Neuron (in vitro differentiated cells): Measurements from ENCODE around the gene CMBL.
"Not testable (repeated sequence)": the region's sequence is repeated elsewhere in the genome, so short reads cannot be mapped to it uniquely, and the experiment has no call there.

Source experiments
- H2AFZ ChIP-seq: one replicate; pipeline ENCODE4 v1.6.1; 2013; ENCODE audit warnings: low read depth, mild to moderate bottlenecking, inconsistent platforms, low read length, moderate library complexity
- H3K27me3 ChIP-seq: one replicate; pipeline ENCODE4 v1.6.1; 2013; ENCODE audit warnings: low read length; ENCODE audit not compliant: insufficient read depth
- H3K36me3 ChIP-seq: one replicate; pipeline ENCODE4 v1.6.1; 2013; ENCODE audit warnings: low read length; ENCODE audit not compliant: insufficient read depth
- H3K4me1 ChIP-seq: one replicate; pipeline ENCODE4 v1.6.1; 2013; ENCODE audit warnings: low read length; ENCODE audit not compliant: insufficient read depth
- H3K4me3 ChIP-seq: 2 replicates; pipeline ENCODE4 v1.5.1; 2013; ENCODE audit warnings: mild to moderate bottlenecking, low read length, moderate library complexity
- H3K9me3 ChIP-seq: one replicate; pipeline ENCODE4 v1.6.1; 2013; ENCODE audit warnings: low read length

The CMBL gene

GRCh38 chr5:10307206-10308148 lies at the start of gene CMBL:
Gene CMBL, minus strand, starts transcription at chr5:10307902. Its CDS starts 17,140 bp downstream, at chr5:10290762.
- no peaks in the 10 kb centered on the region for H3K27me3 ChIP-seq
- no peaks in the 10 kb centered on the region for H3K36me3 ChIP-seq
- peak within 1 kb of the TSS; percentile 50 for H3K4me3 ChIP-seq
- peak within 1 kb of the TSS; percentile 49 for H2AFZ ChIP-seq
- H3K4me1 ChIP-seq: peaks cover 2% of the 10 kb centered on the region
- no peaks in the 10 kb centered on the region for H3K9me3 ChIP-seq

GRCh38 chr5:10355071-10355889 lies 47.6 kb upstream of the CMBL start:
- no peaks in the 10 kb centered on the region for H3K27me3 ChIP-seq
- peaks cover 5% of the 10 kb centered on the region for H3K36me3 ChIP-seq
- peak overlapping the region; percentile 79 for H3K4me3 ChIP-seq
- peaks cover 23% of the 10 kb centered on the region for H3K4me1 ChIP-seq
- no peak overlapping the region for H2AFZ ChIP-seq
- no peaks in the 10 kb centered on the region for H3K9me3 ChIP-seq

- H3K27me3 ChIP-seq: no peaks in the 10 kb centered on the region
- H3K9me3 ChIP-seq: no peaks in the 10 kb centered on the region
- peak overlapping the region; percentile 79 for H3K4me3 ChIP-seq
- no peak overlapping the region for H2AFZ ChIP-seq
- peaks cover 4% of the 10 kb centered on the region for H3K36me3 ChIP-seq
- peaks cover 23% of the 10 kb centered on the region for H3K4me1 ChIP-seq
Observed at GRCh38 chr5:10354048-10354872, 46.6 kb upstream of the CMBL start.

GRCh38 chr5:10353241-10354047 lies 45.7 kb upstream of the CMBL start, which contains the start of gene MARCHF6:
Gene MARCHF6, plus strand, starts transcription at chr5:10353695. Its CDS starts 204 bp downstream, at chr5:10353899.
- Histone ChIP-seq H3K4me1 (peaks cover 23% of the 10 kb centered on the region), H3K4me3 (peak within 1 kb of the TSS; percentile 79), H3K36me3 (no peaks in the 10 kb centered on the region), H2AFZ (peak within 1 kb of the TSS; percentile 40), H3K27me3 (no peaks in the 10 kb centered on the region), H3K9me3 (no peaks in the 10 kb centered on the region)

- H3K36me3 ChIP-seq: no peaks in the 10 kb centered on the region
- peak overlapping the region; percentile 40 for H2AFZ ChIP-seq
- H3K4me3 ChIP-seq: peak overlapping the region; percentile 79
- no peaks in the 10 kb centered on the region for H3K9me3 ChIP-seq
- no peaks in the 10 kb centered on the region for H3K27me3 ChIP-seq
- H3K4me1 ChIP-seq: peaks cover 23% of the 10 kb centered on the region
Observed at GRCh38 chr5:10352430-10353240, 44.9 kb upstream of the CMBL start.

- H3K27me3 ChIP-seq: no peaks in the 10 kb centered on the region
- no peaks in the 10 kb centered on the region for H3K36me3 ChIP-seq
- no peaks in the 10 kb centered on the region for H3K9me3 ChIP-seq
- H3K4me3 ChIP-seq: peak overlapping the region; percentile 79
- no peak overlapping the region for H2AFZ ChIP-seq
- H3K4me1 ChIP-seq: peaks cover 23% of the 10 kb centered on the region
Observed at GRCh38 chr5:10351919-10352318, 44.2 kb upstream of the CMBL start.

GRCh38 chr5:10351199-10351905 lies 43.6 kb upstream of the CMBL start:
- no peaks in the 10 kb centered on the region for H3K9me3 ChIP-seq
- H2AFZ ChIP-seq: no peak overlapping the region
- H3K36me3 ChIP-seq: no peaks in the 10 kb centered on the region
- H3K4me3 ChIP-seq: no peak overlapping the region
- H3K27me3 ChIP-seq: no peaks in the 10 kb centered on the region
- H3K4me1 ChIP-seq: peaks cover 23% of the 10 kb centered on the region

- H3K4me1 ChIP-seq: peaks cover 17% of the 10 kb centered on the region
- no peaks in the 10 kb centered on the region for H3K36me3 ChIP-seq
- no peak overlapping the region for H3K4me3 ChIP-seq
- no peak overlapping the region for H2AFZ ChIP-seq
- H3K9me3 ChIP-seq: no peaks in the 10 kb centered on the region
- no peaks in the 10 kb centered on the region for H3K27me3 ChIP-seq
Observed at GRCh38 chr5:10348258-10348657, 40.6 kb upstream of the CMBL start.

- H3K27me3 ChIP-seq, H3K4me1 ChIP-seq, H3K4me3 ChIP-seq, H2AFZ ChIP-seq, H3K36me3 ChIP-seq, H3K9me3 ChIP-seq: not testable (repeated sequence)
Observed at GRCh38 chr5:10344461-10345106, 36.9 kb upstream of the CMBL start.

- Histone ChIP-seq H3K27me3 (no peaks in the 10 kb centered on the region), H3K9me3 (no peaks in the 10 kb centered on the region), H3K4me3 (no peak overlapping the region), H3K36me3 (no peaks in the 10 kb centered on the region), H2AFZ (no peak overlapping the region), H3K4me1 (peaks cover 18% of the 10 kb centered on the region)
Observed at GRCh38 chr5:10343486-10343885, 35.8 kb upstream of the CMBL start.

GRCh38 chr5:10339958-10340357 lies 32.3 kb upstream of the CMBL start:
- peaks cover 27% of the 10 kb centered on the region for H3K4me1 ChIP-seq
- no peaks in the 10 kb centered on the region for H3K36me3 ChIP-seq
- peak overlapping the region; percentile 24 for H3K4me3 ChIP-seq
- no peaks in the 10 kb centered on the region for H3K27me3 ChIP-seq
- peak overlapping the region; percentile 1 for H2AFZ ChIP-seq
- H3K9me3 ChIP-seq: no peaks in the 10 kb centered on the region
